ENCODE measurements around the gene TFCP2.

GRCh38 chr12:51209259-51209658, 36.3 kb upstream of the TFCP2 start:
- TF ChIP-seq CTCF (optimal IDR thresholded peaks at IDR 0.05 in 1 of 3, IDR thresholded peaks at IDR 0.05 in 1 of 3, conservative IDR thresholded peaks at IDR 0.05 in 1 of 3; ENCODE audit: extremely low read depth in 1 of 3, insufficient read depth in 2 of 3, low read length in 3 of 3) = no peak
- no peak for TF ChIP-seq EZH2 (IDR thresholded peaks at IDR 0.05; ENCODE audit: low read length)
